ENCODE measurements around the gene QPCTL.

QPCTL gene

GRCh38 chr19:45692187-45693105 lies at the start of gene QPCTL:
Gene QPCTL, plus strand, starts transcription at chr19:45692666. Its CDS starts 38 bp downstream, at chr19:45692704.
- DNase-seq (ENCODE audit: low spot score) = peak; percentile 97

GRCh38 chr19:45643024-45643926 lies 49.2 kb upstream of the QPCTL start:
- peak; percentile 98 for DNase-seq (ENCODE audit: low spot score)

GRCh38 chr19:45643927-45644771 lies 48.3 kb upstream of the QPCTL start:
- no peak for DNase-seq (ENCODE audit: low spot score)

GRCh38 chr19:45645068-45645630 lies 47.3 kb upstream of the QPCTL start:
- DNase-seq (ENCODE audit: low spot score) = no peak

- peak; percentile 69 for DNase-seq (ENCODE audit: low spot score)
These were observed 46.7 kb upstream of the QPCTL start for GRCh38 chr19:45645631-45646344.

GRCh38 chr19:45646345-45646698 lies 46.1 kb upstream of the QPCTL start:
- DNase-seq (ENCODE audit: low spot score) = no peak

GRCh38 chr19:45650722-45651121 lies 41.7 kb upstream of the QPCTL start:
- DNase-seq (ENCODE audit: low spot score) = no peak

GRCh38 chr19:45653634-45654033 lies 38.8 kb upstream of the QPCTL start:
- DNase-seq (ENCODE audit: low spot score) = no peak

GRCh38 chr19:45655073-45655472 lies 37.4 kb upstream of the QPCTL start:
- no peak for DNase-seq (ENCODE audit: low spot score)

GRCh38 chr19:45657520-45658167 lies 34.8 kb upstream of the QPCTL start:
- peak; percentile 72 for DNase-seq (ENCODE audit: low spot score)

- no peak for DNase-seq (ENCODE audit: low spot score)
These were observed 33.3 kb upstream of the QPCTL start for GRCh38 chr19:45659096-45659729.

GRCh38 chr19:45660636-45661035 lies 31.8 kb upstream of the QPCTL start:
- DNase-seq (ENCODE audit: low spot score) = no peak

GRCh38 chr19:45663800-45664199 lies 28.7 kb upstream of the QPCTL start:
- DNase-seq (ENCODE audit: low spot score) = no peak

- no peak for DNase-seq (ENCODE audit: low spot score)
These were observed 27.9 kb upstream of the QPCTL start for GRCh38 chr19:45664575-45664974.

- DNase-seq (ENCODE audit: low spot score) = peak; percentile 85
These were observed 24.7 kb upstream of the QPCTL start, which contains the start of gene GIPR for GRCh38 chr19:45667620-45668341. Gene GIPR, plus strand, starts transcription at chr19:45668221. Its CDS starts 1,300 bp downstream, at chr19:45669521.

GRCh38 chr19:45668342-45668871 lies 24.1 kb upstream of the QPCTL start:
- DNase-seq (ENCODE audit: low spot score) = no peak

- DNase-seq (ENCODE audit: low spot score) = peak; percentile 70
These were observed 21.6 kb upstream of the QPCTL start for GRCh38 chr19:45670670-45671453.

GRCh38 chr19:45674946-45675345 lies 17.5 kb upstream of the QPCTL start:
- no peak for DNase-seq (ENCODE audit: low spot score)

Data from HuH-7.5 (cell line).